ENCODE measurements around the gene SCN4A. TPM values are rescaled to one million over a fixed set of nuclear protein-coding genes. Genes with fewer than 3 reads are reported as not detected.

Gene SCN4A
- polyA plus RNA-seq, 2 of the 4 experiments (the other 2 are of a cell fraction): 0.03 to 0.06 TPM

DNA sequence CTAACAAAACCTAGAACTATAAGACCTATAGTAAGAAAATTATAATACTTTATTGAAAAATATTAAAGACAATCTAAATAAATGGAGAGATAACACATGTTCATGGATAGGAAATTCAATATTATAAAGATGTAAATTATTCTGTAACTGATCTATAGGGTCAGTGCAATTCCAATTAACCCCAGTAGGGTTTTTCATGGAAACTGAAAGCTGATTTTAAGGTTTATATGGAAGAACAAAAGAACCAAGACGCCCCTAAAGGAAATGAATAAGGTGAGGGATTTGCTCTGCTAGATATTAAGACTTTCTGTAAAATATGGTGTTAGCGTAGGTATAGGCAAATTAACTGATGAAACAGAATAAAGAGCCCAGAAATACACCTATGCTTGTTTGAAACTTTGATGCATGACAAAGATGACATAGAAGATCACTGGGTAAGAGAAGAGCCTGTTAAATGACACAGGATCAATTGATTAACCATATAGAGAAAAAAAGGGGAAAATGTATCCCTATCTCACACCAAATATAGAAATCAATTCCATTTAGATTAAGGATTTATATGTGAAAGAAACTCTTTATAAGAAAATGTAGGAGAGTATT, 44.8 kb upstream of the SCN4A start:
- no peaks in the 10 kb centered on the region for H3K4me1 ChIP-seq
- FAIRE-seq: no peak
- TF ChIP-seq, protein P1, sequence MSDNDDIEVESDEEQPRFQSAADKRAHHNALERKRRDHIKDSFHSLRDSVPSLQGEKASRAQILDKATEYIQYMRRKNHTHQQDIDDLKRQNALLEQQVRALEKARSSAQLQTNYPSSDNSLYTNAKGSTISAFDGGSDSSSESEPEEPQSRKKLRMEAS (IDR thresholded peaks at IDR 0.05): no peak
- POLR2A ChIA-PET: interaction anchor here (1.3 kb wide), 1 partner anchor 128 kb away, joined by 4 read pairs; no protein-coding TSS in a partner anchor
- CTCF ChIA-PET: interaction anchor here (0.7 to 16.1 kb wide), 19 partner anchors 8 to 129 kb away, joined by 3 to 386 read pairs (median 4); partner anchors contain the start of genes CSHL1 and GH1
- no peak overlapping the region for H3K27ac ChIP-seq
- no peak overlapping the region for H3K4me2 ChIP-seq
- 0 out of 6 replicates have a peak, but pooled peaks of 1 of the 2 experiments have one; percentile 38 for ATAC-seq
- H3K9me3 ChIP-seq: no peaks in the 10 kb centered on the region
- no peak for DNase-seq (ENCODE audit: low read depth in 1 of 2, low spot score in 1 of 2)
- 49% methylated on average over 2 of the region's 2 CpGs for WGBS (ENCODE audit: missing lambda C conversion rate)
- no peak overlapping the region for H3K4me3 ChIP-seq

DNA sequence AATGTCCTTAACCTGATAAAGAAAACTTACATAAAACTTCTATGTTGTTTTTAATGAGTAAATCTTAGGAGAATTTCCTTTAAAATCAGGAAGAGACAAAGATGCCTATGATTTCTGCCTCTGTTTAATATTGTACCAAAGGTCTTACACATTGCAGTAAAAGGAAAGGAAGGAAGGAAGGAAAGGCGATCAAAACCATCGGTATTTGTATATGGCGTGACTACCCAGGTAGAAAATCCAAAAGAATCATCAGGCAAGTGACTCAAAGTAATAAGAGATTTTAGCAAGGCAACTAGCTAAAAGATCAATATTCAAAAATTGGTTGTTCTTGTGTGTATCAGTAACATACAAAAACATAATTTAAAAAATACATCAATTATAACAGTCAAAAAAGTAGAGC, 44.3 kb upstream of the SCN4A start:
- H3K4me1 ChIP-seq: no peaks in the 10 kb centered on the region
- FAIRE-seq: no peak
- no peak overlapping the region for H3K27ac ChIP-seq
- ATAC-seq: no peak
- ChIA-PET POLR2A (interaction anchor here (1.3 kb wide), 1 partner anchor 128 kb away, joined by 4 read pairs; no protein-coding TSS in a partner anchor), CTCF (interaction anchor here (0.9 to 16.1 kb wide), 21 partner anchors 9 to 137 kb away, joined by 3 to 386 read pairs (median 4); partner anchors contain the start of genes CSHL1 and GH1)
- TF ChIP-seq HEYL (CRISPR knock-in tag; IDR thresholded peaks at IDR 0.05) (no peak), NPAS2 (CRISPR knock-in tag; IDR thresholded peaks at IDR 0.05; ENCODE audit: borderline replicate concordance) (no peak)
- no peak overlapping the region for H3K4me2 ChIP-seq
- H3K4me3 ChIP-seq: no peak overlapping the region
- 90% methylated on average over 3 of the region's 3 CpGs for WGBS (ENCODE audit: missing lambda C conversion rate)
- DNase-seq (ENCODE audit: low read depth in 1 of 2, low spot score in 1 of 2): no peak
- H3K9me3 ChIP-seq: no peaks in the 10 kb centered on the region

DNA sequence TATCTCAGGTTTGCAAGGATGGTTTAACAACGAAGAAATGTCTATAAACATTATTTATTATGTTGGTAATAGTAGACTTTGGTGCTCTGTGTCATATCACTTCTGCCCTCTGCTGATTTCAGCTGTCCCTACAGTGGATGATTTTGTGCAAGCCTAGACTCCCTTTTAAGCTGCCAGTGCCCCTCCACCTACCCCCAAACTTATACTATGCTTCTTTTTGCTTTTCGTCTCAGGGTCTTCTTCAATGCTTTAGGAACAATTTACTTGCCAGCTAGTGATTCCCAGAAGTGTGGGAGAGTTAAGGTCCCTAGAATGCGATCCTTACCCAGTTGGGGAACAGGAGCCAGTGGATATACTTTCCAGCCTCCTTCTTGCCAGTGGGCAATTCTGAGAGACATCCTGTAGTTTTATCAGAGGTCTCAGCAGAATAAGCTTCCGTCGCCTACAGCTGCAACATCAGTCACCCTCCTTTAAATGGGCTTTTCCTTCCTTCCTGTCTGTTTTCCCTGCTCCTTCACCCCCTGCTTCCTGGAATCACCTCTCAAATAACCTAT, 43.6 kb upstream of the SCN4A start:
- Histone ChIP-seq H3K4me2 (no peak overlapping the region), H3K27ac (no peak overlapping the region), H3K4me3 (no peak overlapping the region), H3K9me3 (no peaks in the 10 kb centered on the region), H3K4me1 (no peaks in the 10 kb centered on the region)
- TF ChIP-seq SMC3 (IDR thresholded peaks at IDR 0.05) (peak; percentile 32; the same call in 1 of the 3 replicates), KDM1A (IDR thresholded peaks at IDR 0.05; ENCODE audit: low read depth) (no peak), RAD21 (conservative IDR thresholded peaks at IDR 0.05 in 1 of 2, IDR thresholded peaks at IDR 0.05 in 1 of 2) (peak in 1 of 2 experiments; percentile 16; a peak in 2 of 5 replicates)
- TF ChIP-seq, protein P2, sequence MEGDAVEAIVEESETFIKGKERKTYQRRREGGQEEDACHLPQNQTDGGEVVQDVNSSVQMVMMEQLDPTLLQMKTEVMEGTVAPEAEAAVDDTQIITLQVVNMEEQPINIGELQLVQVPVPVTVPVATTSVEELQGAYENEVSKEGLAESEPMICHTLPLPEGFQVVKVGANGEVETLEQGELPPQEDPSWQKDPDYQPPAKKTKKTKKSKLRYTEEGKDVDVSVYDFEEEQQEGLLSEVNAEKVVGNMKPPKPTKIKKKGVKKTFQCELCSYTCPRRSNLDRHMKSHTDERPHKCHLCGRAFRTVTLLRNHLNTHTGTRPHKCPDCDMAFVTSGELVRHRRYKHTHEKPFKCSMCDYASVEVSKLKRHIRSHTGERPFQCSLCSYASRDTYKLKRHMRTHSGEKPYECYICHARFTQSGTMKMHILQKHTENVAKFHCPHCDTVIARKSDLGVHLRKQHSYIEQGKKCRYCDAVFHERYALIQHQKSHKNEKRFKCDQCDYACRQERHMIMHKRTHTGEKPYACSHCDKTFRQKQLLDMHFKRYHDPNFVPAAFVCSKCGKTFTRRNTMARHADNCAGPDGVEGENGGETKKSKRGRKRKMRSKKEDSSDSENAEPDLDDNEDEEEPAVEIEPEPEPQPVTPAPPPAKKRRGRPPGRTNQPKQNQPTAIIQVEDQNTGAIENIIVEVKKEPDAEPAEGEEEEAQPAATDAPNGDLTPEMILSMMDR (IDR thresholded peaks at IDR 0.05): peak; percentile 31; the same call in 2 of the 3 replicates
- ChIA-PET CTCF (interaction anchor here (0.5 to 16.1 kb wide), 22 partner anchors 8 to 389 kb away, joined by 3 to 386 read pairs (median 4); partner anchors contain the start of genes CSHL1 and GH1), POLR2A (interaction anchor here (0.6 to 0.7 kb wide), 2 partner anchors 54 to 97 kb away, joined by 3 to 6 read pairs; no protein-coding TSS in a partner anchor)
- WGBS (ENCODE audit: missing lambda C conversion rate): 50% methylated on average over 5 of the region's 5 CpGs
- no peak for DNase-seq (ENCODE audit: low read depth in 1 of 2, low spot score in 1 of 2)
- ATAC-seq: peak; percentile 78 to 83
- FAIRE-seq: no peak

DNA sequence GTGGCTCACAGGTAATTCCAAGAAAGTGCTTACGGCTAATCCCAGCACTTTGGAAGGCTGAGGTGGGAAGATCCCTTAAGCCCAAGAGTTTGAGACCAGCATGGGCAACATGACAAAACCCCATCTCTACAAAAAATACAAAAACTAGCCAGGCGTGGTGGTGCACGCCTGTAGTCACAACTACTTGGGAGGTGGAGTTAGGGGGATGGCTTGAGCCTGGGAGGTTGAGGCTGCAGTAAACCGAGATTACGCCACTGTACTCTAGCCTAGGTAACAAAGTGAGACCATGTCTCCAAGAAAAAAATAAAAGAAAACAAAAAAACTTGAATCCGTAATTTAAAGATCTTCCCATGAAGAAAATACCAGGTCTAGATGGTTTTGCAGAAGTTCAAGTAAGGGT, 42.7 kb upstream of the SCN4A start:
- no peaks in the 10 kb centered on the region for H3K4me1 ChIP-seq
- CTCF ChIA-PET: no interaction called here
- no peak for FAIRE-seq
- POLR2A ChIA-PET: no interaction called here
- no peaks in the 10 kb centered on the region for H3K9me3 ChIP-seq
- DNase-seq (ENCODE audit: low read depth in 1 of 2, low spot score in 1 of 2): no peak
- H3K27ac ChIP-seq: no peak overlapping the region
- WGBS (ENCODE audit: missing lambda C conversion rate): 84% methylated on average over 6 of the region's 6 CpGs
- ATAC-seq: no peak
- no peak overlapping the region for H3K4me3 ChIP-seq
- H3K4me2 ChIP-seq: no peak overlapping the region
- TF ChIP-seq, protein P2 (IDR thresholded peaks at IDR 0.05): no peak
- TF ChIP-seq CBX8 (IDR thresholded peaks at IDR 0.05) (no peak), RNF2 (IDR thresholded peaks at IDR 0.05; ENCODE audit: borderline replicate concordance, low read depth) (no peak), FOSB (CRISPR knock-in tag; IDR thresholded peaks at IDR 0.05) (no peak), SMC3 (IDR thresholded peaks at IDR 0.05) (no peak), NR3C1 (IDR thresholded peaks at IDR 0.05) (no peak), GATA3 (IDR thresholded peaks at IDR 0.05; ENCODE audit: borderline replicate concordance) (no peak), HOXA7 (CRISPR knock-in tag; IDR thresholded peaks at IDR 0.05) (no peak), CHD2 (IDR thresholded peaks at IDR 0.05; ENCODE audit: low read length, partially characterized antibody) (no peak), RAD21 (conservative IDR thresholded peaks at IDR 0.05 in 1 of 2, IDR thresholded peaks at IDR 0.05 in 1 of 2) (no peak), POLR2A (IDR thresholded peaks at IDR 0.05; ENCODE audit: low read length) (no peak), ESRRA (IDR thresholded peaks at IDR 0.05; ENCODE audit: borderline replicate concordance, low read length) (no peak)
- TF ChIP-seq, protein P3, sequence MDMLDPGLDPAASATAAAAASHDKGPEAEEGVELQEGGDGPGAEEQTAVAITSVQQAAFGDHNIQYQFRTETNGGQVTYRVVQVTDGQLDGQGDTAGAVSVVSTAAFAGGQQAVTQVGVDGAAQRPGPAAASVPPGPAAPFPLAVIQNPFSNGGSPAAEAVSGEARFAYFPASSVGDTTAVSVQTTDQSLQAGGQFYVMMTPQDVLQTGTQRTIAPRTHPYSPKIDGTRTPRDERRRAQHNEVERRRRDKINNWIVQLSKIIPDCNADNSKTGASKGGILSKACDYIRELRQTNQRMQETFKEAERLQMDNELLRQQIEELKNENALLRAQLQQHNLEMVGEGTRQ (IDR thresholded peaks at IDR 0.05): no peak
